Esophagus squamous epithelium (tissue), 4 donors: ENCODE measurements around the gene CLDN18.

ENCODE experiments used
- POLR2A ChIP-seq, 4 donors: fragments of 450-650 bp; IDR thresholded peaks; one replicate each; pipeline ENCODE4 v1.6.1; 2017; ENCODE audit warnings: antibody characterized with exemption in 4 of 4, mild to moderate bottlenecking in 4 of 4, moderate library complexity in 3 of 4
- TF ChIP-seq, protein P1 (sequence below), 6 experiments: fragments of 450-650 bp in 4 of 6; fragments of 200-600 bp in 2 of 6; sonication (generic) in 2 of 6; IDR thresholded peaks; one replicate each; pipeline ENCODE4 v1.5.1; 2016 to 2019; ENCODE audit warnings: antibody characterized with exemption in 6 of 6, mild to moderate bottlenecking in 4 of 6, moderate library complexity in 4 of 6

DNA sequence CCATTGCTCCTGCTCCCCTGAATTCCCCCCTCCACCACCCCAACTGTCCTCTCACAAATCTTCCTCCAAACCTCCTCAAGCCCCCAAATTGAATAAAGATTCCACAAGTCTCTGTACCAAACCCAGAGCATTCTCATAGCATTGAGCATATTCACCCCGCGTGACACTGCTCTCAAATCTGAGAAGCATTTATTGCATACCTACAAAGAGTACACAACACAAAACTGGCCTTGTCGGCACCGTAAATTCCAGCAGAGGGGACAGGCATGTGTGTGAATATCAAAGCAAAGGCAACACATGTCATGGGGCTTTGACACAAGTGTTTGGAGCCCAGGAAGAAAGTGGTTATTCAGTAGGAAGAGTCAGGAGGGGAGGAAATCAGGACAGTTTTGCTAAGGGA, 2.6 kb downstream of the CLDN18 start:
- TF ChIP-seq, protein P1, sequence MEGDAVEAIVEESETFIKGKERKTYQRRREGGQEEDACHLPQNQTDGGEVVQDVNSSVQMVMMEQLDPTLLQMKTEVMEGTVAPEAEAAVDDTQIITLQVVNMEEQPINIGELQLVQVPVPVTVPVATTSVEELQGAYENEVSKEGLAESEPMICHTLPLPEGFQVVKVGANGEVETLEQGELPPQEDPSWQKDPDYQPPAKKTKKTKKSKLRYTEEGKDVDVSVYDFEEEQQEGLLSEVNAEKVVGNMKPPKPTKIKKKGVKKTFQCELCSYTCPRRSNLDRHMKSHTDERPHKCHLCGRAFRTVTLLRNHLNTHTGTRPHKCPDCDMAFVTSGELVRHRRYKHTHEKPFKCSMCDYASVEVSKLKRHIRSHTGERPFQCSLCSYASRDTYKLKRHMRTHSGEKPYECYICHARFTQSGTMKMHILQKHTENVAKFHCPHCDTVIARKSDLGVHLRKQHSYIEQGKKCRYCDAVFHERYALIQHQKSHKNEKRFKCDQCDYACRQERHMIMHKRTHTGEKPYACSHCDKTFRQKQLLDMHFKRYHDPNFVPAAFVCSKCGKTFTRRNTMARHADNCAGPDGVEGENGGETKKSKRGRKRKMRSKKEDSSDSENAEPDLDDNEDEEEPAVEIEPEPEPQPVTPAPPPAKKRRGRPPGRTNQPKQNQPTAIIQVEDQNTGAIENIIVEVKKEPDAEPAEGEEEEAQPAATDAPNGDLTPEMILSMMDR (IDR thresholded peaks at IDR 0.05) = no peak
- no peak for TF ChIP-seq POLR2A (IDR thresholded peaks at IDR 0.05)
